Panc1 (cell line): Measurements from ENCODE around the gene CISTR. TPM values are rescaled to one million over a fixed set of nuclear protein-coding genes. Genes with fewer than 3 reads are reported as not detected.

ENCODE experiments used
- ATAC-seq: fragments of 200-7000 bp; cut with Tn5 transposase; 2 replicates; pipeline ENCODE4 v1.9.1; 2020; ENCODE audit warnings: mild to moderate bottlenecking, moderate library complexity
- BruUV-seq: library from RNA; stranded (reverse); fragments of 400-500 nt; replicated peaks from 2 replicates; lab custom pipeline; 2021; lab: Mats Ljungman, UMichigan
- CTCF ChIA-PET: fragments of 300-600 bp; sonication (Branson Sonifier 250); formaldehyde crosslinking; loops from one replicate; lab custom pipeline; 2022; ENCODE audit warnings: antibody characterized with exemption; lab: Charles Lee
- POLR2A ChIA-PET: fragments of 300-600 bp; sonication (Branson Sonifier 250); formaldehyde crosslinking; loops from one replicate; lab custom pipeline; 2022; ENCODE audit warnings: antibody characterized with exemption; lab: Charles Lee
- DNase-seq: peaks from one replicate; pipeline ENCODE4 v3.0.0-alpha.2; 2010; ENCODE audit warnings: low read depth, low spot score
- H3K27ac ChIP-seq: 2 replicates; pipeline ENCODE4 v1.5.1; 2011; ENCODE audit warnings: mild to moderate bottlenecking, low read length, inconsistent platforms
- H3K27me3 ChIP-seq: fragments of 200-500 bp; sonication (Bioruptor generic); 2 replicates; pipeline ENCODE4 v1.6.0; 2014; ENCODE audit warnings: low read length, inconsistent platforms; ENCODE audit not compliant: control insufficient read depth, insufficient read depth
- H3K36me3 ChIP-seq: fragments of 200-500 bp; sonication (Bioruptor generic); 2 replicates; pipeline ENCODE4 v1.5.1; 2014; ENCODE audit warnings: inconsistent platforms, mild to moderate bottlenecking, low read length, moderate library complexity; ENCODE audit not compliant: control insufficient read depth, insufficient read depth
- H3K4me1 ChIP-seq: 2 replicates; pipeline ENCODE4 v1.5.1; 2011; ENCODE audit warnings: inconsistent platforms, mild to moderate bottlenecking, low read length, moderate library complexity; ENCODE audit not compliant: control insufficient read depth, insufficient read depth
- H3K4me3 ChIP-seq, 2 experiments: 2 replicates each; pipeline ENCODE4 v1.5.1; 2011 to 2012; ENCODE audit warnings: low read depth in 2 of 2, low read length in 2 of 2, mild to moderate bottlenecking in 2 of 2, inconsistent platforms in 1 of 2, moderate library complexity in 1 of 2
- H3K9me3 ChIP-seq: fragments of 200-500 bp; sonication (Bioruptor generic); 2 replicates; pipeline ENCODE4 v1.5.1; 2014; ENCODE audit warnings: low read depth, mild to moderate bottlenecking, inconsistent platforms, low read length, moderate library complexity; ENCODE audit not compliant: control insufficient read depth, insufficient read depth
- POLR2AphosphoS5 ChIP-seq: IDR thresholded peaks from 2 replicates; pipeline ENCODE4 v1.6.1; 2012; ENCODE audit warnings: mild to moderate bottlenecking, low read depth, low read length, moderate library complexity
- SIN3A ChIP-seq: IDR thresholded peaks from 2 replicates; pipeline ENCODE4 v1.6.1; 2012; ENCODE audit warnings: low read depth, mild to moderate bottlenecking, low read length, moderate library complexity, borderline replicate concordance; ENCODE audit not compliant: insufficient read depth
- TCF7L2 ChIP-seq: IDR thresholded peaks from 2 replicates; pipeline ENCODE4 v1.6.1; 2011; ENCODE audit warnings: mild to moderate bottlenecking, low read depth, low read length, inconsistent platforms
- in situ Hi-C: cut with HindIII; loops from 2 replicates; pipeline ENCODE4 v1.10.0; 2016; ENCODE audit warnings: low sequenced_read_pairs, low pct_unique_long_range_greater_than_20kb
- intact Hi-C: fragments of 100-400 bp; cut with micrococcal nuclease; formaldehyde crosslinking; loops from one replicate; pipeline ENCODE4 v1.10.0; 2022; ENCODE audit not compliant: unreplicated experiment
- total RNA-seq: library from RNA; stranded (reverse); gene quantifications from one replicate; pipeline ENCODE4 v1.2.1, GENCODE V29; 2021; ENCODE audit not compliant: unreplicated experiment
- TF ChIP-seq, protein P1 (sequence below): fragments of 450-650 bp; IDR thresholded peaks from 2 replicates; pipeline ENCODE4 v1.5.1; 2017; ENCODE audit warnings: mild to moderate bottlenecking
- TF ChIP-seq, protein P2 (sequence below), 2 experiments: IDR thresholded peaks; 2 replicates each; pipeline ENCODE4 v1.6.1; 2011 to 2012; ENCODE audit warnings: low read depth in 2 of 2, control low read depth in 1 of 2, low read length in 1 of 2, mild to moderate bottlenecking in 1 of 2, moderate library complexity in 1 of 2; ENCODE audit not compliant: insufficient read depth in 1 of 2

CISTR gene
- total RNA-seq, 1 experiment from 2014 or later = not detected

DNA sequence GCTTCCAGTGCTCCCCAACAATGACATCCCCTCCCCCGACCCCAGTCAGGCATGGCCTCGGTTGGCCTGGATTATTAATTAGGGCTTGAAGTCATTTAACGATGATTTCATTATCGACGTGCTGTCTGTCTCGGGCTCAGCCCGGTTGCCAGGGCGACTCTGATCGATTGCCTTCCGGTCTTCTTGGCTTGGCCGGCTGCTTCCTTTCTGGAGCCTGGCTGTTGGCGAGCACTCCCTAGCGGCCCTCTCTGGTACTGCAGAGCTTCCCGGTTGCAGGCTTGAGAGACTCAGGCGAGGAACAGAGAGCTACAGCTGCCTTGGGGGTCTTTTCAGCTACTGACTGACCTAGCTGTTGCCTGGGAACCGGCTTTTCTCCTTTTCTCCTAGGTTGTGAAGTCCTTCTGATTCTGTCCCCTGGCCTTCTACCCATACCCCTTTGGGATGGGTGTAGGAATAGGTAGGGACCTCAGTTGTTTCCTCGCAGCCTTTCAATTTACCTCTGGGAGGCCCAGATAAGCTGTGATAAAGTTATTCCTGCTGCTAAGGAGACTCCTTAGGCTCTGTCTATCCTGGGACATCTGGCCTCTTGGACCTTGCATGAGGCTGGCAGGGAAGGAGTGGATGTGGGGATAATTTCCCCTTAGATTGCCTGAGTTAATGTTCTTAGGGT, 5.5 kb upstream of the CISTR start:
- no peaks in the 10 kb centered on the region for H3K36me3 ChIP-seq
- intact Hi-C loops = no loop called here
- ATAC-seq (peak; percentile 62), DNase-seq (no peak)
- ChIA-PET CTCF (interaction anchor here (0.6 to 4.1 kb wide), 14 partner anchors 11 to 381 kb away, joined by 3 to 19 read pairs (median 4); no protein-coding TSS in a partner anchor), POLR2A (interaction anchor here (1.1 kb wide), 1 partner anchor 235 kb away, joined by 7 read pairs; no protein-coding TSS in a partner anchor)
- TF ChIP-seq, protein P1, sequence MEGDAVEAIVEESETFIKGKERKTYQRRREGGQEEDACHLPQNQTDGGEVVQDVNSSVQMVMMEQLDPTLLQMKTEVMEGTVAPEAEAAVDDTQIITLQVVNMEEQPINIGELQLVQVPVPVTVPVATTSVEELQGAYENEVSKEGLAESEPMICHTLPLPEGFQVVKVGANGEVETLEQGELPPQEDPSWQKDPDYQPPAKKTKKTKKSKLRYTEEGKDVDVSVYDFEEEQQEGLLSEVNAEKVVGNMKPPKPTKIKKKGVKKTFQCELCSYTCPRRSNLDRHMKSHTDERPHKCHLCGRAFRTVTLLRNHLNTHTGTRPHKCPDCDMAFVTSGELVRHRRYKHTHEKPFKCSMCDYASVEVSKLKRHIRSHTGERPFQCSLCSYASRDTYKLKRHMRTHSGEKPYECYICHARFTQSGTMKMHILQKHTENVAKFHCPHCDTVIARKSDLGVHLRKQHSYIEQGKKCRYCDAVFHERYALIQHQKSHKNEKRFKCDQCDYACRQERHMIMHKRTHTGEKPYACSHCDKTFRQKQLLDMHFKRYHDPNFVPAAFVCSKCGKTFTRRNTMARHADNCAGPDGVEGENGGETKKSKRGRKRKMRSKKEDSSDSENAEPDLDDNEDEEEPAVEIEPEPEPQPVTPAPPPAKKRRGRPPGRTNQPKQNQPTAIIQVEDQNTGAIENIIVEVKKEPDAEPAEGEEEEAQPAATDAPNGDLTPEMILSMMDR = peak; percentile 96
- TF ChIP-seq SIN3A = no peak
- no peak for TF ChIP-seq POLR2AphosphoS5
- TF ChIP-seq, protein P2, sequence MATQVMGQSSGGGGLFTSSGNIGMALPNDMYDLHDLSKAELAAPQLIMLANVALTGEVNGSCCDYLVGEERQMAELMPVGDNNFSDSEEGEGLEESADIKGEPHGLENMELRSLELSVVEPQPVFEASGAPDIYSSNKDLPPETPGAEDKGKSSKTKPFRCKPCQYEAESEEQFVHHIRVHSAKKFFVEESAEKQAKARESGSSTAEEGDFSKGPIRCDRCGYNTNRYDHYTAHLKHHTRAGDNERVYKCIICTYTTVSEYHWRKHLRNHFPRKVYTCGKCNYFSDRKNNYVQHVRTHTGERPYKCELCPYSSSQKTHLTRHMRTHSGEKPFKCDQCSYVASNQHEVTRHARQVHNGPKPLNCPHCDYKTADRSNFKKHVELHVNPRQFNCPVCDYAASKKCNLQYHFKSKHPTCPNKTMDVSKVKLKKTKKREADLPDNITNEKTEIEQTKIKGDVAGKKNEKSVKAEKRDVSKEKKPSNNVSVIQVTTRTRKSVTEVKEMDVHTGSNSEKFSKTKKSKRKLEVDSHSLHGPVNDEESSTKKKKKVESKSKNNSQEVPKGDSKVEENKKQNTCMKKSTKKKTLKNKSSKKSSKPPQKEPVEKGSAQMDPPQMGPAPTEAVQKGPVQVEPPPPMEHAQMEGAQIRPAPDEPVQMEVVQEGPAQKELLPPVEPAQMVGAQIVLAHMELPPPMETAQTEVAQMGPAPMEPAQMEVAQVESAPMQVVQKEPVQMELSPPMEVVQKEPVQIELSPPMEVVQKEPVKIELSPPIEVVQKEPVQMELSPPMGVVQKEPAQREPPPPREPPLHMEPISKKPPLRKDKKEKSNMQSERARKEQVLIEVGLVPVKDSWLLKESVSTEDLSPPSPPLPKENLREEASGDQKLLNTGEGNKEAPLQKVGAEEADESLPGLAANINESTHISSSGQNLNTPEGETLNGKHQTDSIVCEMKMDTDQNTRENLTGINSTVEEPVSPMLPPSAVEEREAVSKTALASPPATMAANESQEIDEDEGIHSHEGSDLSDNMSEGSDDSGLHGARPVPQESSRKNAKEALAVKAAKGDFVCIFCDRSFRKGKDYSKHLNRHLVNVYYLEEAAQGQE (IDR thresholded peaks at IDR 0.05; ENCODE audit: insufficient read depth in 1 of 2, low read depth in 2 of 2, low read length in 1 of 2) = no peak
- no peak for TF ChIP-seq TCF7L2
- in situ Hi-C loops = no loop called here
- H3K4me1 ChIP-seq = peaks cover 26% of the 10 kb centered on the region
- peak overlapping the region; percentile 48 for H3K27ac ChIP-seq
- H3K9me3 ChIP-seq = no peaks in the 10 kb centered on the region
- no peak overlapping the region for H3K4me3 ChIP-seq
- H3K27me3 ChIP-seq = no peaks in the 10 kb centered on the region
- BruUV-seq = no TSS peak

DNA sequence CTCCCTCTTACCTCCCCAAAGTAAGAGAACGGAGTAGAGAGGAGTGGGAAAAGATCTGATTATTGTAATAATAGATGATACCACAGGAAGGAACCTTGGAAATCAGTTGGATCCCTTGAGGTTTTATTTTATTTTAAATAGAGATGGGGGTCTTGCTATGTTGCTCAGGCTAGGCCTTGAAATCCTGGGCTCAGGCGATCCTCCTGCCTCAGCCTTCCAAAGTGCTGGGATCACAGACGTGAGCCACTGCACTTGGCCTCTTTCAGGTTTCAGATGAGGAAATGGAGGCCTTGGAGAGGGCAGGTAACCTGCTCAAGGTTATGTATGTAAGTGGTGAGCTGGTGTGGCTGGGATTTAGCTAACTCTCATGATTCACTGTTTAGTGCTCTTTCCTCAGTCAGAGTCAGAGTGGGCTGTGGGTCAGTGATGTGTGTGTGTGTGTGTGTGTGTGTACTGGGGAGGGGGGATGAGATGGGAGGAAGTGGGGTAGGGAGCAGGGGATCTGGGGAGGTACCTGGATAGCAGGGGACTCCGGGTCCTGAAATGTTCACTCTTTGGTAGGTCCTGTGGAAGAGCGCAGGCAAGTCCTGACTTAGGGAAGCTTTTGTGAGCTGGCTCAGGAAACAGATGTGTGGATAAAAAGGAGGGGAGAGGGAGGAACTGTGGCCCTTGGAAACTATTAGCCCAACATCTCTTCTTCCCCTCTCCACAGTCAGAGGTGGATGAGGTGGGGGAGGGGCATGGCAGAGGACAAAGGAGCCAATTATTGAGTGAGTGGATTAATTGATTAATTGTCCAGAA, 4.7 kb upstream of the CISTR start:
- BruUV-seq = no TSS peak
- ATAC-seq (peak; percentile 35; the same call in 1 of the 2 replicates), DNase-seq (no peak)
- Histone ChIP-seq H3K27ac (peak overlapping the region; percentile 48), H3K36me3 (no peaks in the 10 kb centered on the region), H3K9me3 (no peaks in the 10 kb centered on the region), H3K27me3 (no peaks in the 10 kb centered on the region), H3K4me3 (no peak overlapping the region), H3K4me1 (peaks cover 33% of the 10 kb centered on the region)
- TF ChIP-seq SIN3A = no peak
- no peak for TF ChIP-seq TCF7L2
- TF ChIP-seq POLR2AphosphoS5 = no peak
- TF ChIP-seq, protein P1 = no peak
- TF ChIP-seq, protein P2 (IDR thresholded peaks at IDR 0.05; ENCODE audit: insufficient read depth in 1 of 2, low read depth in 2 of 2, low read length in 1 of 2) = no peak
- intact Hi-C loops (no loop called here), in situ Hi-C loops (no loop called here)
- POLR2A ChIA-PET = interaction anchor here (1.1 kb wide), 1 partner anchor 236 kb away, joined by 7 read pairs; no protein-coding TSS in a partner anchor
- CTCF ChIA-PET = interaction anchor here (0.6 to 4.1 kb wide), 13 partner anchors 10 to 381 kb away, joined by 3 to 19 read pairs (median 4); no protein-coding TSS in a partner anchor
